Esophagus muscularis mucosa (tissue), 4 donors: ENCODE data around the gene PIF1. TPM values are rescaled to one million over a fixed set of nuclear protein-coding genes. Genes with fewer than 3 reads are reported as not detected.

Experiments used
- DNase-seq: peaks from one replicate; pipeline ENCODE4 v3.0.0-alpha.2; 2017; ENCODE audit errors: extremely low spot score
- H3K27ac ChIP-seq, 4 donors: fragments of 200-600 bp; sonication (generic); replicated peaks in 1 of 4; 1 replicate in 3 of 4; 2 replicates in 1 of 4; pipeline ENCODE4 v1.5.1; 2016 to 2019; ENCODE audit warnings: mild to moderate bottlenecking in 1 of 4
- H3K27me3 ChIP-seq, 4 donors: fragments of 200-600 bp; sonication (generic); one replicate each; pipeline versions ENCODE4 v1.5.1 to v1.6.0; 2016 to 2019
- H3K36me3 ChIP-seq, 4 donors: fragments of 200-600 bp; sonication (generic); one replicate each; pipeline ENCODE4 v1.5.1; 2016 to 2019
- H3K4me1 ChIP-seq, 4 donors: fragments of 200-600 bp; sonication (generic); one replicate each; pipeline ENCODE4 v1.5.1; 2016 to 2019
- H3K4me3 ChIP-seq, 4 donors: fragments of 200-600 bp; sonication (generic); 1 replicate in 2 of 4; 2 replicates in 2 of 4; pipeline ENCODE4 v1.5.1; 2016 to 2019; ENCODE audit warnings: mild to moderate bottlenecking in 4 of 4, moderate library complexity in 1 of 4
- H3K9me3 ChIP-seq, 4 donors: fragments of 200-600 bp; sonication (generic); 1 replicate in 3 of 4; 2 replicates in 1 of 4; pipeline ENCODE4 v1.5.1; 2016 to 2019
- CTCF ChIP-seq, 3 experiments: fragments of 200-600 bp in 2 of 3; fragments of 450-650 bp in 1 of 3; sonication (generic) in 2 of 3; IDR thresholded peaks; one replicate each; pipeline ENCODE4 v1.5.1; 2017 to 2019; ENCODE audit warnings: antibody characterized with exemption in 3 of 3, mild to moderate bottlenecking in 2 of 3, moderate library complexity in 1 of 3
- EP300 ChIP-seq: sonication (generic); formaldehyde crosslinking; IDR thresholded peaks from one replicate; pipeline ENCODE4 v1.6.1; 2017; ENCODE audit warnings: antibody characterized with exemption
- POLR2A ChIP-seq: fragments of 450-650 bp; IDR thresholded peaks from one replicate; pipeline ENCODE4 v1.6.1; 2017; ENCODE audit warnings: antibody characterized with exemption, moderate library complexity, mild to moderate bottlenecking, low read depth
- POLR2AphosphoS5 ChIP-seq, 2 donors: sonication (generic); formaldehyde crosslinking; IDR thresholded peaks; one replicate each; pipeline ENCODE4 v1.6.1; 2017; ENCODE audit warnings: antibody characterized with exemption in 2 of 2
- WGBS: methylation state at CpG from one replicate; pipeline ENCODE4 v1.1.5; 2018; 5-methylcytosine and 5-hydroxymethylcytosine counted together
- intact Hi-C: fragments of 100-400 bp; cut with DNase I; formaldehyde crosslinking; loops from one replicate; pipeline ENCODE4 v1.15.1; 2023
- total RNA-seq, 4 donors: library from RNA; depleted of rRNA; stranded (reverse); fragments of >200 nt; gene quantifications; one replicate each; pipeline versions ENCODE4 v1.1.0 to v1.2.1, GENCODE V29; 2016

The PIF1 gene
- total RNA-seq, 4 donors from 2014 or later: 0.78 to 4.4 (median 2.0) TPM

GRCh38 chr15:64783796-64784195 is 41.7 kb downstream of the PIF1 start:
- 98% methylated on average over 4 of the region's 4 CpGs for WGBS
- intact Hi-C loops: no loop called here

GRCh38 chr15:64782751-64783150 is 42.7 kb downstream of the PIF1 start:
- intact Hi-C loops: no loop called here
- 72% methylated on average over 5 of the region's 5 CpGs for WGBS
- TF ChIP-seq POLR2AphosphoS5 (IDR thresholded peaks at IDR 0.05) (no peak), POLR2A (no peak), CTCF (IDR thresholded peaks at IDR 0.05) (no peak), EP300 (no peak)
- H3K9me3 ChIP-seq: no peaks in the 10 kb centered on the region
- H3K27me3 ChIP-seq: no peaks in the 10 kb centered on the region
- no peak overlapping the region for H3K27ac ChIP-seq
- no peak for DNase-seq
- peaks cover 4 to 7% (median 6%) of the 10 kb centered on the region in 4 donors for H3K4me1 ChIP-seq
- no peaks in the 10 kb centered on the region for H3K36me3 ChIP-seq
- no peak overlapping the region for H3K4me3 ChIP-seq

More at GRCh38 chr15:64783796-64784195, 41.7 kb downstream of the PIF1 start:
- peaks cover 0 to 5% (median 3%) of the 10 kb centered on the region in 4 donors for H3K4me1 ChIP-seq
- no peaks in the 10 kb centered on the region for H3K36me3 ChIP-seq
- H3K27ac ChIP-seq: no peak overlapping the region
- no peaks in the 10 kb centered on the region for H3K27me3 ChIP-seq
- no peak for DNase-seq
- no peaks in the 10 kb centered on the region for H3K9me3 ChIP-seq
- no peak overlapping the region for H3K4me3 ChIP-seq
- TF ChIP-seq POLR2AphosphoS5 (IDR thresholded peaks at IDR 0.05): no peak

- WGBS: 82% methylated on average over 6 of the region's 6 CpGs
- Histone ChIP-seq H3K36me3 (no peaks in the 10 kb centered on the region), H3K4me3 (no peak overlapping the region), H3K27ac (no peak overlapping the region), H3K4me1 (peaks cover 10 to 21% (median 20%) of the 10 kb centered on the region in 4 donors), H3K9me3 (no peaks in the 10 kb centered on the region), H3K27me3 (no peaks in the 10 kb centered on the region)
- intact Hi-C loops: no loop called here
- DNase-seq: no peak
- TF ChIP-seq CTCF (IDR thresholded peaks at IDR 0.05) (no peak), POLR2A (no peak), EP300 (no peak), POLR2AphosphoS5 (IDR thresholded peaks at IDR 0.05) (no peak)
Measured at GRCh38 chr15:64781299-64781698, 44.1 kb downstream of the PIF1 start.

- Histone ChIP-seq H3K9me3 (no peaks in the 10 kb centered on the region), H3K4me3 (no peak overlapping the region), H3K27ac (no peak overlapping the region), H3K4me1 (peaks cover 10 to 27% (median 24%) of the 10 kb centered on the region in 4 donors), H3K27me3 (no peaks in the 10 kb centered on the region), H3K36me3 (no peaks in the 10 kb centered on the region)
- no peak for DNase-seq
- TF ChIP-seq EP300 (no peak), POLR2AphosphoS5 (IDR thresholded peaks at IDR 0.05) (no peak), POLR2A (no peak), CTCF (IDR thresholded peaks at IDR 0.05) (no peak)
- 86% methylated on average over 8 of the region's 8 CpGs for WGBS
- intact Hi-C loops: no loop called here
Measured at GRCh38 chr15:64780600-64781156, 44.8 kb downstream of the PIF1 start.

- DNase-seq: no peak
- Histone ChIP-seq H3K36me3 (no peaks in the 10 kb centered on the region), H3K27me3 (no peaks in the 10 kb centered on the region), H3K4me1 (peaks cover 10 to 31% (median 25%) of the 10 kb centered on the region in 4 donors), H3K4me3 (no peak overlapping the region), H3K9me3 (no peaks in the 10 kb centered on the region), H3K27ac (no peak overlapping the region)
- TF ChIP-seq EP300 (no peak), POLR2A (no peak), POLR2AphosphoS5 (IDR thresholded peaks at IDR 0.05) (no peak), CTCF (IDR thresholded peaks at IDR 0.05) (no peak)
- WGBS: 100% methylated on average over 1 of the region's 1 CpG
- intact Hi-C loops: no loop called here
Measured at GRCh38 chr15:64779630-64780029, 45.8 kb downstream of the PIF1 start.
